ACHN (cell line): ENCODE data around the gene C21orf91.

Experiments used
- DNase-seq: peaks from one replicate; pipeline ENCODE4 v3.0.0-alpha.2; 2015
- in situ Hi-C: cut with HindIII; loops from 2 replicates; pipeline ENCODE4 v1.10.0; 2017; ENCODE audit warnings: low sequenced_read_pairs, low pct_ligation_motif_present, low pct_unique_long_range_greater_than_20kb

C21orf91 gene

DNA sequence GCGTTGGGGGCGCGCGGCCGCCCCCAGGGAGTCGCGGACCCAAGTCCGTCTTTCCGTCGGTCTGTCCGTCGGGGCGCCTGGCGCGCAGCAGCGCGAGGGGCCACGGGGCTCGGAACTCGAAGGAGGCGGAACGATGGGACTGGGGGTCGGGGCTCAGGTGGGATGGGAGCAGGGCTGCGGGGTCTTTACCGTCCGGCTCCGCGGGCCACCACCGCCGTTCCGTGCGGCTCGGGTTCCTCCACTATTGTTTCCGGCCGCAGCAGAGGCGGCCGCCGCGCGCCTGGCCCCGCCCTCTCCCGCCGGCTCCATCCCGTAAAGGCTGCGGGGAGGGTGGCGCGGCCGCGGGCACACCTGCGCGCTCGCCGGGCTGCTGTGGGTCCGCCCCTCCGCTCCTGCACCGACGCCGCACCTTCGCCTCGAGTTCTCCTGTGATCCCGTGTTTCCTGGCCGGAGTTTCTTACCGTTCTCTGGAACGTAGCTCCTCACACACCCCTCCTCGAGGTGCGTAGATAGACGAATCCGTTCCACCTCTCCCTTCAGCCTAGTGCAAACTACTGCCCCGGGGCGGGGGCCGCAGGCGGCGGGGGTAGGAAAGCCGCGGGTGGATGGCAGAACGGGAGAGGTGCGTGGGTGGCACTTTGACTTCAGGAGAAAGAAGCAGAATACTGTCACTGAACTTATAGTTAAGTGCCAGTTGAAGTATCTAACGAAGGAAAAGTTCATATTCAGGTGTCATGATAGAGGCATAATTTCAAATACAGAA lies at the start of gene C21orf91:
Gene C21orf91, minus strand, starts transcription at position 243 of the 763 bp plus-strand sequence. CDS start 1,038 bp downstream, outside the sequence.
- in situ Hi-C loops = no loop called here

DNA sequence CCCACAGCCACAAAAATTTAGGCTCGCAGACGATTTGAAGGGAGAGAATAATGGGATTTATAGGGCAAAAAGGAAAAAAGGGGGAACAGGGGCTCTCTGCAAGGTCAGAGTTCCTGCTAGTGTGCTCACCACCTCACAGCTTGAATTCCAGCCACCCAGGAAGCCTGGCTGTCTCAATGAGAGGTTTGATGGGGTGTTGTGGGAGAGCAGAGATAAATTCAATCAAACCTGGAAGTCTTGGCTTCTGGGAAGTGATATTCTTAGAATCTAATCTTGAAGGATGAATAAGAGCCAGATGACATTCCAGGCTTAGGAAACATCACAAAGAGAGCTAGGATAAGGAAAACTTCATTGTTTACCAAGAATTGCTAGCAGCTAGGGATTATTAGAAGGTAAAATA lies 47.4 kb upstream of the C21orf91 start:
- in situ Hi-C loops = no loop called here
- no peak for DNase-seq

More for the DNA sequence above, at the start of gene C21orf91:
- peak; percentile 84 for DNase-seq

DNA sequence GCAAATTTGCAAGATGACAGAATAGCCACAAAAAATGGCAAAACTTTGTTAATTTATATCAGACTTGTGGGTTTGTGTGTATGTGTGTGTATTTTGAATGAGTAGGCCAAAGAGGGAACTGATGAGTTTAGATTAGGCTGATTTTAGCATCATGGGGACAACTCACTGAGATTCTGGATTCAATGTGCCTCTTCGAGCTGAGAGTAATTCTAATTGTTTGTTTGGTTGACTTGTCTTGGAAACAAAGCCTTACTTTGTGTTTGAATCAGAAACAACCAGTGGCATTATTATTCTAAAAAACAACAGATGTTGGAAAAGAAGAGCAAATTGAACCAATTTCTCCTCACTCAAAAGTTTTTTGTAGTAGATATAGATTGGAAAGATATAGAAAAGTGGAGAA lies 40.5 kb upstream of the C21orf91 start:
- in situ Hi-C loops = no loop called here

DNA sequence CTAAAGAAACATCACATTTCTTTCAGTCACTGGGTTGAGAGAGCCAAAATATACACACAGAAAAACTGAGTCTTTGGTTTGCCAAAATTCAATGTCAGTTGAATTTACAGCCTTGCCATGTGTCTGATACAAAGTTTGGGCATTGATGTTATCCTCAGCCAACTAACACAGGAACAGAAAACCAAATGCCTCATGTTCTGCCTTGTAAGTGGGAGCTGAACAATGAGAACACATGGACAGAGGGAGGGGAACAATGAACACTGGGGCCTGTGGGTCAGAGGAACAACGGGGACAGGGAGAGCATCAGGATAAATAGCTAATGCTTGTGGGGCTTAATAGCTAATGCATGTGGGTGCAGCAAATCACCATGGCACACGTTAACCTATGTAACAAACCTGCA lies 39.6 kb upstream of the C21orf91 start:
- in situ Hi-C loops = no loop called here
- DNase-seq = no peak

More for the DNA sequence above, 40.5 kb upstream of the C21orf91 start:
- no peak for DNase-seq

DNA sequence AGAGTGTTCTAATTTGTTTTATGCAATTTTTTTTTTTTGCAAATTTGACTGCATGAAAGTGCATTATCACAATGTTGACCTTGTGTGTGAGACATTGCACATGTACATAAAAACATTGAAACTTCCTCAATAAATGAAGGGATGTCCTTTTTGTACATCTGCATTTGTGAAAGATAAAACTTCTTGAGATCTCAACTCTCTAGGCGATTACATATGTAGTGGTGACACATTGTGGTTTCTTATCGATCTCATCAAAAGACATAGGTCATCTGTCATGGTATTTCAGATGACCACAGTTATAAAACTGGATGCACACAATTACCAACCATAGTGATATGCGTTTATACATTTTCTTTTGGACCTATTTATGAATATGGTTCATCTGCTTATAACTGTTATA lies 35.6 kb upstream of the C21orf91 start:
- no peak for DNase-seq
- in situ Hi-C loops = no loop called here

DNA sequence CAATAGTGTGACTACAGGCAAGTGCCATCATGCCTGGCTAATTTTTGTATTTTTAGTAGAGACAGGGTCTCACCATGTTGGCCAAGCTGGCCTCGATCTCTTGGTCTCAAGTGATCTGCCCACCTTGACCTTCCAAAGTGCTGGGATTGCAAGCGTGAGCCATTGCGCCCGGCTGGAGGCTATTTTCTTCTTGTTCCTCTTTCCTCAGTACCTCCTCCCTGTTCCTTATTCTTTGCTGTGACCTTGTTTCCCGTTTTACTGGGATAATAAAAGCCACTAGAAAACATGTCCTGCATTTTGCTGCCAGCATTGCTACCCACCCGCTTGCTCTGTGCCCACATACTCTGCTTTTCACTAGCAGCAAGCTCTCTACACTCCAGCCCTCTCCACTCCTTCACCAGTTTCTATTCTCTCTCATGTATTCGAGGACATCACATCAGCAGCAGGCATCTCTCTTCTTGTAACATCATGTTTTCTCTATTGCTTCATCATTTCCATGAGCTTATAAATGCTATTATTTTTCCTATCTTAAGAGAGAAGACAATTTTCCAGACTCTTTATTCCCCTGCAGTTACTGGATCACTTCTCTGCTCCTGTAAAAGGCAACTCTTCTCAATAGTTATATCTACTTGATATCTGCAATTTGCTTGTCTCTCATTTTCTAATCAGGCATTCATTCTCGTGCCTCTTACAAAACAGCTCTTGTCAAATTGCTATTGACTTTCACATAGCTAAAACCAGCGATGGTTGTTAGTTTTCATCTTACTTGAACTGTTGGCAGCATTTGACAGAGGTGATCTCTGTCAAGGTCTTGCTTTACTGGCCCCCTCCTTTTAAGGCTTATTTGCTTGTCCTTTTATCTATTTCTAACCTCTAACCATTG lies 34.5 kb upstream of the C21orf91 start:
- DNase-seq = no peak
- in situ Hi-C loops = no loop called here

DNA sequence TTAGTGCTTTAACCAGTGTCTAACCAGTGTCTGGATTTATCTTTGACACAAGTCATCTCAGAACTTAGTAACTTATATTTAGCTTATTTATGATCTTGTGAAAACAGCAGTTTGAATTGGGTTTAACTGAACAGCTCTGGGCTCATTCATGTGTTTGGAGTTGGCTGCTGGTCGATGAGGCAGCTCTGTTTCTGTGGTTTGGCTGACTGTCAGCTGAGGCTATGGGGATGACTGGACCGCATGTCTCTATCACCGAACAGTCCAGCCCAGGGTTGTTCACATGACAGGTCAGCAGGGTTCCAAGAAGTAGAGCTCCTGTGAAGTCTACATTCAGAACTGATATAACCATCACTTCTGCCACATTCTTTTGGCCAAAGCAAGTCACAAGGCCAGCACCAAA lies 29.1 kb upstream of the C21orf91 start:
- DNase-seq = peak; percentile 92
- in situ Hi-C loops = no loop called here

DNA sequence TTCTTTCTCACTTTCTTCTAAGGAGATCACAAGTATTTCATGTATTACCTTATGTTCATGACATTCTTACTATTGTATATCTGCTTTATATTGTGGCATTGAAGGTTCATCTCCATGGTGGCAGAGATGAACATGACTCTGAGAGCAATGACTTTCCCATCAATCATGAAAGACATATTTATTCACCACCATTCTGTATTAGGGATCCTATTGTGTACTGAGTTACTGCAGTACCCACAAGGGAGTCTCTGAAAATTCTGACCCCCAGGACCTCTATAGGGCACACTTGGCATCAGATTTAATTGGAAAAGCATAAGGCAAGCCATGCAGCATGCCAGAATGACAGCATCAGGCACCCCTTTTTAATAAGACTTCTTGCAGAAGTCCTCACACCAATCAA lies 21.9 kb upstream of the C21orf91 start:
- in situ Hi-C loops = no loop called here
- no peak for DNase-seq

- in situ Hi-C loops = no loop called here
- DNase-seq = no peak
Measured at GRCh38 chr21:17834639-17835354, 15.6 kb upstream of the C21orf91 start.

DNA sequence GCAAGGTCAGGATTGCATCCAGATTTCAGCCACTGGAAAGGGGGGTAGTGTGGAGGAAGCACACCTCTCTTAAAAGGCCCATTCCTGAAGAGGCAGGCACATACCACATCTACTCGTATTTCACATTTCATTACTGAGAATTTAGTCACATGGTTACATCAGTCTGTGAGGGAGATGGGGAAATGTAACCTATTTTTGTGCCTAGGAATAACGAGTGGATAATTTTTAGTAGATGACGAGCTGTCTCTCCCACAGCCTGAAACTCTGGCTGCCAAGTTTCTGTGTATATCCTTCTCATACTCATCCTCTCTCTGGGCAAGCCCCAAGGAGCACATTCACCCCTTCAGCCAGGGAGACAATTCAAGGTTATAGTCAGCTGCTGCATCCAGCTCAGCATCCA lies 10.3 kb upstream of the C21orf91 start:
- in situ Hi-C loops = no loop called here
- no peak for DNase-seq

- in situ Hi-C loops = no loop called here
- DNase-seq = peak; percentile 40
Measured at GRCh38 chr21:17828223-17828622, 9.1 kb upstream of the C21orf91 start.

- no peak for DNase-seq
- in situ Hi-C loops = no loop called here
Measured at GRCh38 chr21:17823846-17824245, 4.7 kb upstream of the C21orf91 start.

DNA sequence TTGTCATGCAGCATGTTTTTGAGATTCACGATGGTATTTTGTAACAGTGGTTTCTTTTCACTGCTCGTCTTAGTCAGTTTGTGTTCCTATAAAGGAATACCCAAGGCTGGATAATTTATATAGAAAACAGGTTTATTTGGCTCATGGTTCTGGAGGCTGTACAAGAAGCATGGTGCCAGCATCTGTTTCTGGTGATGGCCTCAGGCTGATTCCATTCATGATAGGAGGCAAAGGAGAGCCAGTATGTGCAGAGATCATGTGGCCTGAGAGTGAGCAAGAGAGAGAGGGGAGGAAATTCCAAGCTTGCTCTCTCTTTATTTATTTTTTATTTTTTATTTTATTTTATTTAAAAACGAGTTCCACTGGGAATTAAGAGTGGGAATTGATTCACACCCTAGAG lies 2.0 kb upstream of the C21orf91 start:
- no peak for DNase-seq
- in situ Hi-C loops = no loop called here

GRCh38 chr21:17819877-17820229 lies 697 bp upstream of the C21orf91 start:
- no peak for DNase-seq
- in situ Hi-C loops = no loop called here

- in situ Hi-C loops = no loop called here
Measured at GRCh38 chr21:17818186-17819113, 706 bp downstream of the C21orf91 start.

DNA sequence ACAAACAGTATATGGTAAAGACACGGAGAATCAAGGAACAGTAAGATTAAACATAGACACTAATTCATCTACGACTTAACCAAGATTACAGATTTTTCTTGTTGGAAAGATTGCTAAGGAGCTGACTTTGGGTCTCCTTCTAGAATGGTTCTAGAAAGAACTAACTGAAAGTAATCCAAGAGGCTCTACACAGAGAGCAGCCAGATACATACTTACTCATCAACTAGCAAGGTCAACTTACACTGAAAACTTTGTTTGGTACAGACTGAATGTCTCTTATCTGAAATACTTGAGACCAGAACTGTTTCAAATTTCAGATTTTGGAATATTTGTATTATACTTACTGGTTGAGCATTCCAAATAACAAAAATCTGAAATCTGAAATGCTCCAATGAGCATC lies 5.8 kb downstream of the C21orf91 start:
- in situ Hi-C loops = no loop called here
- no peak for DNase-seq

More at GRCh38 chr21:17818186-17819113, 706 bp downstream of the C21orf91 start:
- peak; percentile 27 for DNase-seq

GRCh38 chr21:17805966-17806365 lies 13.2 kb downstream of the C21orf91 start:
- in situ Hi-C loops = no loop called here
- no peak for DNase-seq

DNA sequence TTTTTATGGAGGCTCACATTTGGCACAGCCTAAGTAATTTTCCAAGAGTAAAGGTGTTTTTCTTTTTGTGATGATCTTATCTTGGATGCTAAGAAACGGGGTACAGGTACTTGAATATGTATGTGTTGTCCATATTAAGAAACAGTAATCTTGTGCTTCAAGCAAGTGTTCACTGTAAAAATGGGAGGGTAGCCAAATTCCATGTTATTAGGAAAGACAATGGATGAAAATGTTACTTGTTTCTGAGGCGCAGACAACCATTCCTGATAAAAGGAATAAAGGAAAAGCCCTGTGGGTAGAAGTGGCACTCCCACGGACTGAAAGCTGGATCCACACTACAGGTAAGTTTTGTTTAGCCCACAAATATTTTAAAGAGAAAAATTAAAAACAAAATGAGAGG lies 15.6 kb downstream of the C21orf91 start:
- no peak for DNase-seq
- in situ Hi-C loops = no loop called here
